Endothelial cell of umbilical vein (primary cell): ENCODE measurements around the gene ATP2B2. TPM values are rescaled to one million over a fixed set of nuclear protein-coding genes. Genes with fewer than 3 reads are reported as not detected.

Source experiments
- BruUV-seq: library from RNA; stranded (reverse); fragments of 400-500 nt; replicated peaks from 2 replicates; lab custom pipeline; 2021; lab: Mats Ljungman, UMichigan
- CTCF ChIA-PET: fragments of 300-600, 350-600 bp; sonication (Branson Sonifier 250); formaldehyde crosslinking; loops from one replicate; lab custom pipeline; 2021; ENCODE audit warnings: antibody characterized with exemption, inconsistent platforms; lab: Charles Lee
- POLR2A ChIA-PET: fragments of 300-600, 350-600 bp; sonication (Branson Sonifier 250); formaldehyde crosslinking; loops from one replicate; lab custom pipeline; 2021; ENCODE audit warnings: antibody characterized with exemption, inconsistent platforms; lab: Charles Lee
- DNase-seq: peaks from one replicate; pipeline ENCODE4 v3.0.0-alpha.2; 2011; ENCODE audit warnings: low read depth, low spot score
- FAIRE-seq: peaks from 2 replicates; lab custom pipeline; 2011; peaks lifted over from hg19 to GRCh38; lab: Jason Lieb, UNC
- H2AFZ ChIP-seq: 2 replicates; pipeline ENCODE4 v1.6.0; 2012; ENCODE audit warnings: low read depth, low read length, control low read depth, inconsistent platforms
- H3K27ac ChIP-seq: 2 replicates; pipeline ENCODE4 v1.5.1; 2011; ENCODE audit warnings: low read depth, mild to moderate bottlenecking, control low read depth, low read length, moderate library complexity; ENCODE audit not compliant: insufficient read depth
- H3K27me3 ChIP-seq, 2 experiments: 2 replicates each; pipeline versions ENCODE4 v1.6.0 to v1.6.1; 2011; ENCODE audit warnings: low read length in 2 of 2, mixed read lengths in 1 of 2; ENCODE audit not compliant: control insufficient read depth in 2 of 2, insufficient read depth in 2 of 2
- H3K36me3 ChIP-seq, 2 experiments: 2 replicates in 1 of 2; 3 replicates in 1 of 2; pipeline ENCODE4 v1.5.1; 2011; ENCODE audit warnings: low read length in 2 of 2, mild to moderate bottlenecking in 1 of 2, moderate library complexity in 1 of 2; ENCODE audit not compliant: control insufficient read depth in 2 of 2, insufficient read depth in 2 of 2; ENCODE audit errors: extremely low read depth in 1 of 2
- H3K4me1 ChIP-seq: 3 replicates; pipeline ENCODE4 v1.5.1; 2011; ENCODE audit warnings: mild to moderate bottlenecking, low read length; ENCODE audit not compliant: control insufficient read depth, insufficient read depth; ENCODE audit errors: extremely low read depth
- H3K4me2 ChIP-seq: 2 replicates; pipeline ENCODE4 v1.6.1; 2011; ENCODE audit warnings: low read length, control low read depth, mixed read lengths; ENCODE audit not compliant: insufficient read depth
- H3K4me3 ChIP-seq, 3 experiments: fragments of 200-600 bp in 1 of 3; sonication (generic), shearing (Covaris generic) in 1 of 3; replicated peaks in 1 of 3; 2 replicates each; pipeline ENCODE4 v1.5.1; 2011 to 2016; ENCODE audit warnings: control low read depth in 3 of 3, low read length in 3 of 3, mild to moderate bottlenecking in 2 of 3, inconsistent platforms in 1 of 3, low read depth in 1 of 3, moderate library complexity in 1 of 3; ENCODE audit not compliant: insufficient read depth in 1 of 3
- H3K79me2 ChIP-seq: 2 replicates; pipeline ENCODE4 v1.6.0; 2012; ENCODE audit warnings: low read length, inconsistent platforms; ENCODE audit not compliant: control insufficient read depth, insufficient read depth
- H3K9ac ChIP-seq: replicated peaks from 2 replicates; pipeline ENCODE3; 2011; ENCODE audit warnings: low read length, control low read depth; ENCODE audit not compliant: insufficient read depth; ENCODE audit errors: extremely low read depth
- H3K9me1 ChIP-seq: replicated peaks from 3 replicates; pipeline ENCODE4 v1.6.0; 2011; ENCODE audit warnings: mild to moderate bottlenecking, low read length; ENCODE audit not compliant: control insufficient read depth, insufficient read depth; ENCODE audit errors: extremely low read depth
- H3K9me3 ChIP-seq: replicated peaks from 2 replicates; pipeline ENCODE4 v1.5.1; 2012; ENCODE audit warnings: low read length, inconsistent platforms; ENCODE audit not compliant: control insufficient read depth, insufficient read depth
- H4K20me1 ChIP-seq: replicated peaks from 2 replicates; pipeline ENCODE3; 2011; ENCODE audit warnings: mild to moderate bottlenecking, low read length; ENCODE audit not compliant: control insufficient read depth, insufficient read depth; ENCODE audit errors: extremely low read depth
- EZH2 ChIP-seq: IDR thresholded peaks from 2 replicates; pipeline ENCODE4 v1.6.1; 2012; ENCODE audit warnings: borderline replicate concordance, low read depth, mild to moderate bottlenecking, moderate library complexity, low read length, inconsistent platforms; ENCODE audit not compliant: severe bottlenecking
- FOS ChIP-seq: IDR thresholded peaks from 2 replicates; pipeline ENCODE4 v1.6.1; 2011; ENCODE audit warnings: mild to moderate bottlenecking, low read length, moderate library complexity, borderline replicate concordance; ENCODE audit not compliant: insufficient read depth
- GATA2 ChIP-seq: IDR thresholded peaks from 2 replicates; pipeline ENCODE4 v1.7.0; 2011; ENCODE audit warnings: low read depth, mild to moderate bottlenecking, moderate library complexity, mixed read lengths, low read length; ENCODE audit not compliant: insufficient read length, insufficient read depth
- JUN ChIP-seq: IDR thresholded peaks from 2 replicates; pipeline ENCODE4 v1.6.1; 2011; ENCODE audit warnings: borderline replicate concordance, low read depth; ENCODE audit not compliant: insufficient read length, insufficient read depth
- MYC ChIP-seq: IDR thresholded peaks from one replicate; pipeline ENCODE4 v1.6.1; 2011; ENCODE audit warnings: mild to moderate bottlenecking, low read depth, low read length
- POLR2A ChIP-seq: IDR thresholded peaks from 2 replicates; pipeline ENCODE4 v1.6.1; 2012; ENCODE audit warnings: low read depth, mild to moderate bottlenecking, control low read depth, low read length
- POLR2AphosphoS5 ChIP-seq: IDR thresholded peaks from 2 replicates; pipeline ENCODE4 v1.6.1; 2012; ENCODE audit warnings: low read depth, mild to moderate bottlenecking, control low read depth, low read length, moderate library complexity; ENCODE audit not compliant: insufficient read depth
- dilution Hi-C: fragments of 300-500 bp; cut with MboI; formaldehyde crosslinking; loops from one replicate; pipeline ENCODE4 v1.15.0; 2019; ENCODE audit warnings: low sequenced_read_pairs; ENCODE audit not compliant: extremely low pct_ligation_motif_present
- intact Hi-C: fragments of 100-400 bp; cut with micrococcal nuclease; formaldehyde crosslinking; loops from one replicate; pipeline ENCODE4 v1.10.0; 2022
- polyA plus RNA-seq, 4 experiments: library from polyadenylated mRNA; depleted of rRNA in 3 of 4; stranded (reverse) in 3 of 4; unstranded in 1 of 4; fragments of >200 nt; gene quantifications; 2 replicates each; pipeline versions ENCODE4 v1.2.1 to v1.2.3, GENCODE V29; 2011 to 2012; ENCODE audit warnings: missing spikeins in 1 of 4
- total RNA-seq: library from RNA; stranded (reverse); gene quantifications from 2 replicates; pipeline ENCODE4 v1.2.3, GENCODE V29; 2021
- TF ChIP-seq, protein P1 (sequence below): IDR thresholded peaks from 2 replicates; pipeline ENCODE4 v1.6.1; 2011; ENCODE audit not compliant: insufficient read depth, insufficient read length
- TF ChIP-seq, protein P2 (sequence below), 2 donors: IDR thresholded peaks; 1 replicate in 1 of 2; 2 replicates in 1 of 2; pipeline ENCODE4 v1.5.1; 2011; ENCODE audit warnings: low read length in 2 of 2, mild to moderate bottlenecking in 2 of 2, moderate library complexity in 2 of 2, control low read depth in 1 of 2, inconsistent platforms in 1 of 2, low read depth in 1 of 2; ENCODE audit not compliant: insufficient read depth in 1 of 2; ENCODE audit errors: extremely low read depth in 1 of 2

Gene ATP2B2
- total and polyA plus RNA-seq, 2 donors (not counting 3 experiments of a cell fraction or from before 2014, with no cell fraction given): not detected

DNA sequence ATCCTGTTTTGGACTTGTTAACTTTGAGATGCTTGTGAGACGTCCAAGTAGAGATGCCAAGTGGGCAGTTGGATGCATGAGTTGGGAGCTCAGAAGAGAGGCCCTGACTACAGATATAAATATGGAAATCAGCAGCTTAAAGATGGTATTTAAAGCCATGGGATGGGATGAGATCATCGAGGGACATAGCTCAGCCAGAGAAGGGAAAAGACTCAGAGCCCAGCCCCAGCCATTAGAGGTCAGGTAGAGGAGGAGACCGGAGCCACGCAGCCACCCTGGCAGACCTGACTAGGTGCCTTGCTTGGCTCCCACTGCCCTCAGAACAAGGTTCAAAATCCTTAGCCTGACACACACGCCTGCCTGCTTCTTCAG, 31.1 kb downstream of the ATP2B2 start:
- no peaks in the 10 kb centered on the region for H3K9me3 ChIP-seq
- BruUV-seq: no TSS peak
- H3K9me1 ChIP-seq: no peaks in the 10 kb centered on the region
- H3K4me3 ChIP-seq: no peak overlapping the region
- FAIRE-seq (no peak), DNase-seq (no peak)
- POLR2A ChIA-PET: no interaction called here
- TF ChIP-seq EZH2 (no peak), POLR2AphosphoS5 (no peak), FOS (no peak), JUN (no peak), MYC (no peak), GATA2 (no peak), POLR2A (no peak)
- TF ChIP-seq, protein P1, sequence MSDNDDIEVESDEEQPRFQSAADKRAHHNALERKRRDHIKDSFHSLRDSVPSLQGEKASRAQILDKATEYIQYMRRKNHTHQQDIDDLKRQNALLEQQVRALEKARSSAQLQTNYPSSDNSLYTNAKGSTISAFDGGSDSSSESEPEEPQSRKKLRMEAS: no peak
- TF ChIP-seq, protein P2, sequence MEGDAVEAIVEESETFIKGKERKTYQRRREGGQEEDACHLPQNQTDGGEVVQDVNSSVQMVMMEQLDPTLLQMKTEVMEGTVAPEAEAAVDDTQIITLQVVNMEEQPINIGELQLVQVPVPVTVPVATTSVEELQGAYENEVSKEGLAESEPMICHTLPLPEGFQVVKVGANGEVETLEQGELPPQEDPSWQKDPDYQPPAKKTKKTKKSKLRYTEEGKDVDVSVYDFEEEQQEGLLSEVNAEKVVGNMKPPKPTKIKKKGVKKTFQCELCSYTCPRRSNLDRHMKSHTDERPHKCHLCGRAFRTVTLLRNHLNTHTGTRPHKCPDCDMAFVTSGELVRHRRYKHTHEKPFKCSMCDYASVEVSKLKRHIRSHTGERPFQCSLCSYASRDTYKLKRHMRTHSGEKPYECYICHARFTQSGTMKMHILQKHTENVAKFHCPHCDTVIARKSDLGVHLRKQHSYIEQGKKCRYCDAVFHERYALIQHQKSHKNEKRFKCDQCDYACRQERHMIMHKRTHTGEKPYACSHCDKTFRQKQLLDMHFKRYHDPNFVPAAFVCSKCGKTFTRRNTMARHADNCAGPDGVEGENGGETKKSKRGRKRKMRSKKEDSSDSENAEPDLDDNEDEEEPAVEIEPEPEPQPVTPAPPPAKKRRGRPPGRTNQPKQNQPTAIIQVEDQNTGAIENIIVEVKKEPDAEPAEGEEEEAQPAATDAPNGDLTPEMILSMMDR (IDR thresholded peaks at IDR 0.05; ENCODE audit: extremely low read depth in 1 of 2, insufficient read depth in 1 of 2, low read depth in 1 of 2, low read length in 2 of 2): no peak
- H3K27ac ChIP-seq: no peak overlapping the region
- intact Hi-C loops (no loop called here), dilution Hi-C loops (no loop called here)
- no peaks in the 10 kb centered on the region for H4K20me1 ChIP-seq
- no peak overlapping the region for H3K4me2 ChIP-seq
- no peak overlapping the region for H2AFZ ChIP-seq
- H3K27me3 ChIP-seq: no peaks in the 10 kb centered on the region
- no peaks in the 10 kb centered on the region for H3K4me1 ChIP-seq
- CTCF ChIA-PET: no interaction called here
- H3K9ac ChIP-seq: no peak overlapping the region
- H3K79me2 ChIP-seq: no peaks in the 10 kb centered on the region
- H3K36me3 ChIP-seq: no peaks in the 10 kb centered on the region
